Smooth muscle cell (in vitro differentiated cells): ENCODE data around the gene KRT2. TPM values are rescaled to one million over a fixed set of nuclear protein-coding genes. Genes with fewer than 3 reads are reported as not detected.

ENCODE experiments used
- DNase-seq: peaks from one replicate; lab custom pipeline; 2025; ENCODE audit not compliant: unreplicated experiment; lab: John Stamatoyannopoulos, UW
- H2AFZ ChIP-seq: fragments of 200-600 bp; sonication (generic); 2 replicates; pipeline ENCODE4 v1.6.0; 2016; ENCODE audit warnings: antibody characterized with exemption, low read depth, mild to moderate bottlenecking
- H3F3A ChIP-seq: fragments of 200-600 bp; sonication (generic); 2 replicates; pipeline ENCODE4 v1.6.0; 2017; ENCODE audit warnings: antibody characterized with exemption, low read depth
- H3K27ac ChIP-seq: fragments of 200-600 bp; sonication (generic); 2 replicates; pipeline ENCODE4 v1.5.1; 2016; ENCODE audit warnings: low read depth, mild to moderate bottlenecking
- H3K27me3 ChIP-seq: fragments of 200-600 bp; sonication (generic); 2 replicates; pipeline ENCODE4 v1.6.1; 2016; ENCODE audit warnings: low read depth, mild to moderate bottlenecking
- H3K36me3 ChIP-seq: fragments of 200-600 bp; sonication (generic); 2 replicates; pipeline ENCODE4 v1.5.1; 2016; ENCODE audit warnings: low read depth
- H3K4me1 ChIP-seq: fragments of 200-600 bp; sonication (generic); 2 replicates; pipeline ENCODE4 v1.5.1; 2016; ENCODE audit warnings: low read depth
- H3K4me2 ChIP-seq: fragments of 200-600 bp; sonication (generic); 2 replicates; pipeline ENCODE4 v1.6.0; 2016; ENCODE audit warnings: mild to moderate bottlenecking
- H3K4me3 ChIP-seq: fragments of 200-600 bp; sonication (generic); 2 replicates; pipeline ENCODE4 v1.5.1; 2016; ENCODE audit warnings: mild to moderate bottlenecking
- H3K79me2 ChIP-seq: fragments of 200-600 bp; sonication (generic); 2 replicates; pipeline ENCODE4 v1.6.0; 2016; ENCODE audit warnings: low read depth, mild to moderate bottlenecking
- H3K9ac ChIP-seq: fragments of 200-600 bp; sonication (generic); 2 replicates; pipeline ENCODE4 v1.6.0; 2016; ENCODE audit warnings: low read depth
- H3K9me3 ChIP-seq: fragments of 200-600 bp; sonication (generic); replicated peaks from 2 replicates; pipeline ENCODE4 v1.5.1; 2016; ENCODE audit warnings: low read depth
- H4K20me1 ChIP-seq: fragments of 200-600 bp; sonication (generic); 2 replicates; pipeline ENCODE4 v1.6.0; 2016; ENCODE audit warnings: low read depth
- CTCF ChIP-seq: fragments of 200-600 bp; sonication (generic); IDR thresholded peaks from 2 replicates; pipeline ENCODE4 v1.5.1; 2017; ENCODE audit warnings: borderline replicate concordance, mild to moderate bottlenecking, antibody characterized with exemption; ENCODE audit not compliant: insufficient read depth, poor library complexity, severe bottlenecking
- WGBS: methylation state at CpG from one replicate; pipeline ENCODE4 v1.1.7; 2016; ENCODE audit warnings: low lambda C conversion rate; 5-methylcytosine and 5-hydroxymethylcytosine counted together
- polyA plus RNA-seq: library from polyadenylated mRNA; unstranded; fragments of >200 nt; fragmentation: Nextera tagmentation; extraction: Ambion mirVana; gene quantifications from 2 replicates; pipeline ENCODE4 v1.2.1, GENCODE V29; 2016
- total RNA-seq: library from RNA; depleted of rRNA; stranded (reverse); fragments of >200 nt; gene quantifications from 2 replicates; pipeline ENCODE4 v1.2.3, GENCODE V29; 2014

The KRT2 gene
- total and polyA plus RNA-seq, 2 experiments from 2014 or later = not detected

GRCh38 chr12:52686756-52687487 lies 34.9 kb upstream of the KRT2 start:
- no peaks in the 10 kb centered on the region for H4K20me1 ChIP-seq
- DNase-seq = no peak
- H3K9ac ChIP-seq = no peak overlapping the region
- no peak overlapping the region for H3K4me2 ChIP-seq
- no peaks in the 10 kb centered on the region for H3K4me1 ChIP-seq
- no peaks in the 10 kb centered on the region for H3F3A ChIP-seq
- no peak overlapping the region for H3K27ac ChIP-seq
- H3K36me3 ChIP-seq = no peaks in the 10 kb centered on the region
- TF ChIP-seq CTCF = no peak
- H3K4me3 ChIP-seq = no peak overlapping the region
- 79% methylated on average over 9 of the region's 9 CpGs for WGBS
- H3K9me3 ChIP-seq = no peaks in the 10 kb centered on the region
- peaks cover 75% of the 10 kb centered on the region for H3K27me3 ChIP-seq
- no peak overlapping the region for H2AFZ ChIP-seq
- no peaks in the 10 kb centered on the region for H3K79me2 ChIP-seq

GRCh38 chr12:52686063-52686462 lies 34.1 kb upstream of the KRT2 start:
- TF ChIP-seq CTCF = no peak
- Histone ChIP-seq H3K36me3 (no peaks in the 10 kb centered on the region), H3F3A (no peaks in the 10 kb centered on the region), H3K4me1 (no peaks in the 10 kb centered on the region), H4K20me1 (no peaks in the 10 kb centered on the region), H3K9ac (no peak overlapping the region), H3K79me2 (no peaks in the 10 kb centered on the region), H2AFZ (no peak overlapping the region), H3K9me3 (no peaks in the 10 kb centered on the region), H3K4me3 (no peak overlapping the region), H3K27me3 (peaks cover 70% of the 10 kb centered on the region), H3K27ac (no peak overlapping the region), H3K4me2 (no peak overlapping the region)
- no peak for DNase-seq
- WGBS = 93% methylated on average over 3 of the region's 3 CpGs

- H3K9me3 ChIP-seq = no peaks in the 10 kb centered on the region
- H3K36me3 ChIP-seq = no peaks in the 10 kb centered on the region
- no peak overlapping the region for H3K4me2 ChIP-seq
- H3F3A ChIP-seq = no peaks in the 10 kb centered on the region
- H2AFZ ChIP-seq = no peak overlapping the region
- H4K20me1 ChIP-seq = no peaks in the 10 kb centered on the region
- H3K4me1 ChIP-seq = no peaks in the 10 kb centered on the region
- H3K79me2 ChIP-seq = no peaks in the 10 kb centered on the region
- H3K27ac ChIP-seq = no peak overlapping the region
- peaks cover 70% of the 10 kb centered on the region for H3K27me3 ChIP-seq
- DNase-seq = no peak
- WGBS = 68% methylated on average over 6 of the region's 6 CpGs
- H3K4me3 ChIP-seq = no peak overlapping the region
- H3K9ac ChIP-seq = no peak overlapping the region
- no peak for TF ChIP-seq CTCF
These were observed 33.4 kb upstream of the KRT2 start for GRCh38 chr12:52685406-52685890.

GRCh38 chr12:52684431-52684830 lies 32.4 kb upstream of the KRT2 start:
- Histone ChIP-seq H3K9me3 (no peaks in the 10 kb centered on the region), H2AFZ (no peak overlapping the region), H3K27ac (no peak overlapping the region), H3K4me2 (no peak overlapping the region), H3K79me2 (no peaks in the 10 kb centered on the region), H3K9ac (no peak overlapping the region), H4K20me1 (no peaks in the 10 kb centered on the region), H3K4me1 (no peaks in the 10 kb centered on the region), H3K27me3 (peaks cover 69% of the 10 kb centered on the region), H3K4me3 (no peak overlapping the region), H3F3A (no peaks in the 10 kb centered on the region), H3K36me3 (no peaks in the 10 kb centered on the region)
- TF ChIP-seq CTCF = no peak
- WGBS = 94% methylated on average over 2 of the region's 2 CpGs
- no peak for DNase-seq
